Epithelial cell of proximal tubule (primary cell): Measurements from ENCODE around the gene PDLIM3. TPM values are rescaled to one million over a fixed set of nuclear protein-coding genes. Genes with fewer than 3 reads are reported as not detected.
"Not testable (repeated sequence)": the region's sequence is repeated elsewhere in the genome, so short reads cannot be mapped to it uniquely, and the experiment has no call there.

Experiments
- DNase-seq: peaks from one replicate; pipeline ENCODE4 v3.0.0-alpha.2; 2011; ENCODE audit warnings: low read depth
- H3K4me3 ChIP-seq: 2 replicates; pipeline ENCODE4 v1.5.1; 2011; ENCODE audit warnings: low read depth, mild to moderate bottlenecking, low read length
- CTCF ChIP-seq: conservative IDR thresholded peaks from 2 replicates; pipeline ENCODE4 v1.5.1; 2012; ENCODE audit warnings: low read depth, mild to moderate bottlenecking, low read length
- total RNA-seq: library from RNA; depleted of rRNA; stranded (reverse); fragments of >200 nt; gene quantifications from 2 replicates; pipeline ENCODE4 v1.2.3, GENCODE V29; 2015

Gene PDLIM3
- total RNA-seq, 1 donor from 2014 or later, result 7.8 TPM

- DNase-seq, result no peak
- no peak for TF ChIP-seq CTCF
- H3K4me3 ChIP-seq, result no peak overlapping the region
Observed at GRCh38 chr4:185565696-185566095, 30.4 kb upstream of the PDLIM3 start.

- no peak for DNase-seq
- no peak for TF ChIP-seq CTCF
- no peak overlapping the region for H3K4me3 ChIP-seq
Observed at GRCh38 chr4:185564349-185564748, 29.0 kb upstream of the PDLIM3 start.

GRCh38 chr4:185562531-185562930 lies 27.2 kb upstream of the PDLIM3 start:
- no peak for TF ChIP-seq CTCF
- no peak overlapping the region for H3K4me3 ChIP-seq
- no peak for DNase-seq

GRCh38 chr4:185560316-185560715 lies 25.0 kb upstream of the PDLIM3 start:
- TF ChIP-seq CTCF, result no peak
- DNase-seq, result no peak

GRCh38 chr4:185559915-185560281 lies 24.6 kb upstream of the PDLIM3 start:
- DNase-seq, result peak; percentile 80
- no peak overlapping the region for H3K4me3 ChIP-seq
- TF ChIP-seq CTCF, result no peak

More at GRCh38 chr4:185560316-185560715, 25.0 kb upstream of the PDLIM3 start:
- no peak overlapping the region for H3K4me3 ChIP-seq

- H3K4me3 ChIP-seq, result not testable (repeated sequence)
- DNase-seq, result peak; percentile 22
Observed at GRCh38 chr4:185559251-185559914, 24.1 kb upstream of the PDLIM3 start.

- no peak for TF ChIP-seq CTCF
- H3K4me3 ChIP-seq, result no peak overlapping the region
- no peak for DNase-seq
Observed at GRCh38 chr4:185554365-185555126, 19.2 kb upstream of the PDLIM3 start.
